DMS 273 (cell line): ENCODE results near the gene GAB2.

Source experiments
- DNase-seq: peaks from one replicate; lab custom pipeline; 2025; ENCODE audit not compliant: unreplicated experiment; lab: John Stamatoyannopoulos, UW

GAB2 gene

DNA sequence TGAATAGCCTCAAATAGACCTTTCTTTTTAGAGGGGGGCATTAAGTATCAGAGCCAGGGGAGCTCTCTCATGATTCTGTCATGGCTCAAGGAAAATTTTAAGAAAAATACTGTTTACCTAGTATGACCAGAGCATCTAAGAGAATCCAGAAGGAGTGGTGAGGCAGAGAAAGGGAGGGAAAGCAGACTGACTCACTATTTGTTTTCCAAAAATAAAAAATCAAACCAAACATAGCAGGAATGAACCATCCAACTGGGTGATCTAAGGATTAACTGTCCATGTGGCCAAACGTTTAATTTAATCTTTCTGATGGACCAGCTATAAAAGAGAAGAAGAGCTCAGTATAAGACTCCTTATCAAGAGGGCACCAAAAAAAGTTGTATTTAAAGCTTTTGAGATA is 70.8 kb downstream of the GAB2 start:
- no peak for DNase-seq

DNA sequence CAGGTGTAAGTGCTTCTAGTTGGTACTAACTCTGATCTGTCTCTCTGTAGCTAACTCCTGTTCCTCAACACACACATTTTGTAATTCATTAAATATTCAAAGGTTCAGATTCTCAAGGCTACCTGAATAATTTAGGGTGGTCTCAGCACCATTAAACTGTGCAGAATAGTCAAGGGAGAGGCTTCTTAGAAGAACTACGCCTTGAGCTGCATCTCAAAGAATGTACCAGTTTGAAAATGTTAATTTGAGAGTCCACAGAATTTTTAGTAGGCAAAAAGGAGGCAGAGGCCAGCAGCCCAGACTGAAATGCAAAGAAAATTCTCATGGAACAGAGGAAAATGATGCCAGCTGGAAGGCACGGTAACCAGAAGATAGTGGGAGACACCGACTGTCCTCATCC is 72.2 kb downstream of the GAB2 start:
- DNase-seq, result no peak

DNA sequence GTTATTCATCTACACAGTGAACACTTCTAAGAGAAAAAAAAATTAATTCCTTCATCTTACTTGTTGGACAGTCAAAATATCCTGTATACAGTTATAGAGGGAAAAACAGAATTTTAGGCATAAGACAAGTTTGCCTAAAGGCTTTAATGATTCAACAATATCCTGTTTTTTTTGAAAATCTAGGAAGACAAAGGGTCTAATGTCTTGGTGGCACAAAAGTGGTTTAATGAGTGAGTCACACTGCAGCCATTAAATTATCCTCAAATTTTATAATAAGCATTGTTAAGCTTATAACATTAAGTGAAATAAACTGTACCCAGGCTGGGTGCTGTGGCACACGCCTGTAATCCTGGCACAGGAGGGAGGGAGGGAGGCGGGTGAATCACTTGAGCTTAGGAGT is 72.9 kb downstream of the GAB2 start:
- no peak for DNase-seq

- DNase-seq, result no peak
These were observed 73.5 kb downstream of the GAB2 start for GRCh38 chr11:78344094-78344493.

DNA sequence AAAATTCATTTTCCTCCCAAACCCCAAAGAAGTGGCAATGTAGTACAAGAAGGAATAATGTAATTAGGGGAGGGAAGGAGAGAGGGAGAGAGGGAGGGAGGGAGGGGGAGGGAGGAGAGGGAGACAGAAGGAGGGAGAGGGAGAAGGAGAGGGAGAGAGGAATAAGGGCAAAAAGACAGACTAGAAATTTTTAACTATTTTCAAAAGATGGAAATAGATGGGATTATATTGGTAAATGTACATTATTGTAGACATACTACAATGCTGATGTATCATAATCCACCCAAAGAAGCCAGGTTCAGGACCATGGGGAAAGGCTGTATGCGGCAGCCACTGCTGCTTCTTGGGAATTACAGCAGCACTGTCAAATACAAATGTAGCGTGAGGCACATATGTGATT is 74.3 kb downstream of the GAB2 start:
- no peak for DNase-seq

DNA sequence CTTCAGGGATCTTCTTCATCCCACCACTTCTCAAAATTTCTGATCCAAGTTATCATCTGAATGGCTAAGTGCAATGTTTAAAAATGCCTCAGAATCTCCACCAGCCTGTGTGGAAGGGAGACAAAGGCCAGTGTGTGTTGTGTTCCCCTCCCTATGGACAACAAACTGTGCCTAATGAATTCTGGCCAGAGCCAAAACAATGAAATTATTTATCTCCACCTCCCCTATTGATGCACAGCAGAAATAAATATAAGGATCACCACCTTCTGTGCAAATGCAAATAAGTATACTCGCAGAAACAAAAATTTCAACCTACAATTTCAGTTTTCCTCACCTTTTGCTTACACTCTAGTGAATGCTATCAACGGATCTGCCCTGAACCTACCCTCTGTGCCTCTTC is 75.8 kb downstream of the GAB2 start:
- DNase-seq, result no peak

DNA sequence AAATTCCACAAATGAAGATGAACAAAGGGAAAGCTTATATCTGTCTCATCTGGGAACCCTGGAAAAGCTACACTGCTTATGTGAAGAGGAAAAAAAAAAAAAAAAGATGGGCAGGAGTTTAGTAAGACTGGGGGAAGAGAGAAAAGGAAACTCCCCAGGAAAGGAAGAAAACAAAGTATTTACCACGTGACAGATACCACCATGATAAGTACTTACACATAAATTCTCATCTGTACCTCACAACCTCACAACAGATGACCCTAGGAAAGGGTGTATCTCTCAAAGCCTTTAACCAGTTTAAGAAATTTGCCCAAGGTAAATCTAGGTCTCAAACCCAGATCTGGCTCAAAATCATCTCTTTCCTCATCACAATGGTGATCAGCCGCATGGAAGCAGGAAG is 77.1 kb downstream of the GAB2 start:
- DNase-seq, result no peak

- no peak for DNase-seq
These were observed 77.7 kb downstream of the GAB2 start for GRCh38 chr11:78339945-78340344.

- DNase-seq, result no peak
These were observed 78.1 kb downstream of the GAB2 start for GRCh38 chr11:78339483-78339882.

GRCh38 chr11:78338702-78339101 is 78.9 kb downstream of the GAB2 start:
- no peak for DNase-seq

DNA sequence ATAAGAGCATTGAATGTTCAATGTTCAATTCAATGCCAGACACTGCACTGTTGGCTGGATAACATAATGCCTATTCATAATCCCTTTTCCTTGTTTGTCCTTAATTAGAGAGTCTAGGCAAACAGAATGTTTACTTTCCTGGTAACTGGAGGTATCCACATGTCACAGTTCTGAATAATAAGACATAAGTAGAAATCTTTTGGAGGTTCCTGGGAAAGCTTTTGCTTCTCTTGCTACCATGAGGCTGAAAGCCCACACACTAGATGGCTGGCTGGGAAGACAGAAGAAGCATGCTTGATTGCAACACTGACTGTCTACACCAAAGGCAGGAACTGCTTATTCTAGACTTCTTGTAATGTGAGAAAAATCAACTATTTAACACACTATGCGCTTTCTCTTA is 79.5 kb downstream of the GAB2 start:
- DNase-seq, result no peak

GRCh38 chr11:78337554-78337924 is 80.1 kb downstream of the GAB2 start:
- no peak for DNase-seq

DNA sequence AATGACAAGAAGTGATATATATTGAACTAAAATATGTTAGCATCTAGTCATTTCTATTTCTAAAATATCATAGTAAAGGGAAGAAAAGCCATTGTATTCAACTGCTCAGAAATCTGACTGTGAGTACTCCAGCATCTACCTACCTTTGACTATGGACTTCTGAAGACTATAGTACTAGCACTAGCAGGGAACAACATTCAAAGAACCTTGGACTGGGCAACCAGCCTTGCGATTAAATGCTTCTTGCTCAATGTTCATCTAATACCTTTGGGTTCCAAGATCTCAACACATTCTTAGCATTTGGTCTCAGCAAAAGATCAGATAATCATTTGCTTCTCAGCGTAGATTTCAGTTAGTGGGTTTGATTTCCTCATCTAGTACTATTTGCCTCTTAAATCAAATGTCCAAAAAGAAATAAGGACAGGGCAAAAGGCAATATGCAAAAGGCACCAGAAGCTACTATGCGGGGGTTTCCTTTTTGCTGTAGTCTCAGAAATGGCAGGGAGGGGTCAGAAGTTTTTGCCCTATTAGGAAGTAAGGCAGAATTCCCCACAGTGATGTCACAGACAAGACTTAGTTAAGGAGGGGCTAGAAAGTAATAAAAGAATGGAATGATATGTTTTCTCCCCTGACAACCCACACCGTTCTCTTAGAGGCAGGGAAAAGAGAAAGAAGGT is 80.6 kb downstream of the GAB2 start:
- DNase-seq, result no peak

DNA sequence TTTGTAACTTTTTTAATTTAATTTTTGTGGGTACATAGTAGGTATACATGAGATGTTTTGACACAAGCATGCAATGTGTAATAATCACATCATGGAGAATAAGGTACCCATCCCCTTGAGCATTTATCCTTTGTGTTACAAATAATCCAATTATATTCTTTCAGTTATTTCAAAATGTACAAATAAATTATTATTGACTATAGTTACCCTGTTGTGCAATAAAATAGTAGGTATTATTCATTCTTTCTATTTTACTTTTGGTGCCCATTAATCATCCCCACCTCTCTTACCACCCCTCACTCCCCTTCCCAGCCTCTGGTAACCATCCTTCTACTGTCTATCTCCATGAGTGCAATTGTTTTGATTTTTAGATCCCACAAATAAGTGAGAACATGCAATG is 83.5 kb downstream of the GAB2 start:
- no peak for DNase-seq

GRCh38 chr11:78332872-78333271 is 84.7 kb downstream of the GAB2 start:
- DNase-seq, result no peak

DNA sequence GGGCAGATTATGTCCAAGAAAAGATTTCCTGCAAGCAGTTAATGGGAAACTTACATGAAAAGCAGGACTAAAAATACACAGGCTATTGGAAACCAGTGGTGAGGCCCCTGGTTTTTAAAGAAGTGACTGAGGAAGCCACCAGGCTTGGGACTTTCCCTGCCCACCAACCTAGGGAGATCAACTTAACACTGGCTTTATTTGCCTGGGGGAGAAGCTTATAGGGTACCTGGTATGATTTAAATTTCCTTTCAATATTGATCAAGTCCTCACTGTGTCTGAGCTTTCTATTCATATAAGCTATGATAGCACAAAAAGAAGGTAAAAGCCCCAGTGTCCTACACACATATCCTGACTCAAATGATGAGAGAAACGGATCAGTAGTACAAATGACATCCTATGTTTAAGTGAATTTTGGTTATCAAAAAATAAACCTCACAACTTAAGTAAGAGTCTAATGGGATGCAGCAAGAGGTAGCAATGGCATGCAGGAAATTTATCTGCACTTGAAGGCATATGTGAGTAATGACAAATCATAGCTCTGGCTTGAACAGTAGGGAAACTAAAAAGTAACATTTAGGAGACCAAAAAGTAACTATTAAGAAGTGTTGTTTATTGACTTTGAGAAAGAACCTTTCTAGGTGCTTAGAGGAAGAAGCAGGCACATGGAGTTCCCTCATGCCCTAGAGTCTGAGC is 85.3 kb downstream of the GAB2 start:
- no peak for DNase-seq

DNA sequence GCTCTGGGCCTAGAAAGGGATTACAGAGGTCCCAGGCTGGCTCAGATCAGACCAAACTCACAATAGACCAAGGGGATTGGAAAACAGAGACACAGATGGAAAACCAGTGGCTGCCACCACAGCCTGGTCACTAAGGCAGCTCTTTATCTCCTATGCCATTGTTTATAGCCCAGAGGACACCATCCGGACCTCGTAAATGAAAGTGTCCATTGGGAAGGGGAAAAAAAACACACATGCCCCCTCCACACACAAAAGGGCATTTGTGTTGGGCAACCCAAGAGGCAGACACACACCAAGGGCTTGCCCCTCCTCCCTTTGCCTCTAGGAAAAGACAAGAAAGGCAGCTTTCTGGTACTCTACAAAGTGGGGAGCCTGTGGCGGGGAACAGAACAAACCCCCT is 85.9 kb downstream of the GAB2 start:
- DNase-seq, result no peak

DNA sequence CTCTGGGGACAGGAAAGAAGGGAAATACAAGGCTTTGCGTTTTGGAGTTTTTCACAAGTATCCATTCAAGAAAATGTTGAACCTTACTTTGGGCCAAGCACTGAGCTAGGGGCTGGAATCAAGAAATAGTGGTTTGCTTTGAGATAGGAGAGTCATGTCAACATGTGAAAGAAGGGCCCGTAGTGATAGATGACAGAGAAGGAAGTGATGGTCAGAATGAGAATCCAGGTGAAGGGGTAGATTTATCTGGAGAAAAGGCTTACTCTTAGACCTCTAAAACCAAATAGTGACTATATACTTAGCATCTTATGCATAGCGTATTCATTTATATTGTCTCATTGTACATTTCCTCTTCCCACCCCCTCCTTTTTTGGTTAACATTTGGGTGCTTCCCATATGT is 87.3 kb downstream of the GAB2 start:
- no peak for DNase-seq

DNA sequence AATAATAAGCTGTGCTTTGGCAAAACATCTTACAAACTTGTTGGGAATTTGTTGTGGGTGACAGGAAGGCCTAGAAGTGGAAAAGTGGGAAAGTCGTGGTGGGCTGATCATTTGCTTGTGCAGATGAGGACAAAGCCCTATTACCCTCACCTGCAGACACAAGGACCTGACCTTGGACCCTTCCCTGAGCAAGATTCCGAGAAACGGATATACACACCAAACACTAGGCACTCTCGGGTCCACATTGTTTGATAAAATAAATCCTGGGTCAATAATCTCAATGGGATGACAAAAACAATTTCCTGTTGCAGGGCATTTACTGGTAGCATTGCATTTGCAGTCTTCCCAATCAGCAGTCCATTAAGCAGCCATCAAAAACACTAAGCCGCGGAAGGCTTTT is 89.7 kb downstream of the GAB2 start:
- no peak for DNase-seq

DNA sequence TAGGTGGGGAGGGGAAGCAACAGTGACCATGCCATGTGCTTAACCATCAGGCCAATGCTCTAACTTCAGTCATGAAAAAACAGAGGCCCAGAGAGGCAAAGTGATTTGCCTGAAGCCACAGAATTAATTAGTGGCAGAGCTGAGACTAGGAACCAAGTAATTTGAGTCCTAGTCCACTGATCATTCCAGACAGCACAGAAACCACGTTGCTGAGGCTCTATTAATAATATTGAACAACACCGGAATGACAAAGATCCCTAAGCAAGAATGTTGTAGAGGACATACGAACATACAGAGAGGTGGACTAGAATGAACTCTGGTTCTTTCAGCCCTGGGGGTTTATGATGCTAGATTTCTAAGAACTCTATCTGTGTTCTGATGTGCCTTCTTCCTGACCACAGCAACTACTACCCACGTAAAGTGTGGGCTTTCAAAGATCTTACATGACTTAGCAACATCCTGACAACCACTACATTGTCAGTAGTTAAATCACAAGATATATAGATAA is 92.3 kb downstream of the GAB2 start:
- no peak for DNase-seq

DNA sequence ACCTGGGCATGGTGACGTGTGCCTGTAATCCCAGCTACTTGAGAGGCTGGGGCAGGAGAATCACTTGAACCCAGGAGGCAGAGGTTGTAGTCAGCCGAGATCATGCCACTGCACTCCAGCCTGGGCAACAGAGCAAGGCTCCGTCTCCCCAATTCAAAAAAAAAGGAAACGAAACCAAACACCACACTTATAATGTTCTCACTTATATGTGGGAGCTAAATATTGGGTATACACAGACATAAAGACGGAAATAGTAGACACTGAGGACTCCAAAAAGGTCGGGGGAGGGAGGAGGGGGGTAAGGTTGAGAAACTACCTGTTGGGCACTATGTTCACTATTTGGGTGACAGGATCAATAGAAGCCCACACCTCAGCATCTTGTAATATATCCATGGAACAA is 94.3 kb downstream of the GAB2 start:
- no peak for DNase-seq

DNA sequence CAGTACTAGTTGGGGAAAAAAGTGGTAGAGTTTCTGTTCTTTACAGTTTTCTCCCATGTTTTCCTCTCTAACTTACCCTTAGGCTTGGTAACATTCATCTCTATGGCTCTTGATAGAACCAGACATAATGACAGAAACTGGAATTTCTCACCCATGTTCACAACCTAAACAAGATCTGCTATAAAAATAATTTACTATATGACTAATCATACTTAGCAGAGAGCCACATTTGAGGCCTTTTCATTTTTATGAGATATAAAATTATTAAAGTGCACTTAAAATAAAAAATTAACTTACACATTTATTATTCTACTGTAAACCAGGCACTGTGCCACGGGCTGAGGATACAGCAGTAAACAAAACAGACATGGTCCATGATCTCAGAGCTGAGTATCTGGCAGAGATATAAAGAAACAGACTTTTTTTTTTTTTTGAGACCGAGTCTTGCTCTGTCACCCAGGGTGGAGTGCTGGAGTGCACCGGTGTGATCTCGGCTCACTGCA is 98.1 kb downstream of the GAB2 start:
- DNase-seq, result no peak
